HG02798 (cell line): ENCODE measurements around the gene SLC5A12.
A peak's percentile ranks its signal among the peaks of the same experiment; 100 is the strongest.

Experiments used
- ATAC-seq: cut with Tn5 transposase; IDR thresholded peaks from one replicate; pipeline ENCODE4 v1.9.1; 2021; ENCODE audit warnings: mild to moderate bottlenecking; ENCODE audit not compliant: unreplicated experiment, poor library complexity

The SLC5A12 gene

GRCh38 chr11:26719998-26720397, 1.9 kb downstream of the SLC5A12 start:
- ATAC-seq, result no peak

GRCh38 chr11:26719289-26719973, 2.4 kb downstream of the SLC5A12 start:
- no peak for ATAC-seq

DNA sequence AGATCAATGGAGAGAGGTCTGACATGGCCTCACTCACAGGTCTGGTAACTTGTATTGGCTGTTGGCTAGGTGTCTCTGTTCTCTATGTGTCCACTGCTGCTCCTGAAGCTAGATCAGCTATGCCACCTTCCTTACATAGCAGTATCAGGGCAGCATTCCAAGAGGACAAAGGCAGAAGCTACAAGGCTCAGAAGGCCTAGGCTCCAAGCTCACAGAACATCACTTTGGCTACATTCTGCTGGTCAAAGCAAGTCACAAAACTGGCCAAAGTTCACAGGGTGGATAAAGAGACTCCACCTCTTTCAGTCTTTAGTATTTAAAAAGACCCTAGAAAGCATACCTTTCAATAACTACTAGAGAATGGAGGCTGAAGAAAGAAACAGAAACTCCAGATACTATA, 4.1 kb downstream of the SLC5A12 start:
- no peak for ATAC-seq

GRCh38 chr11:26715133-26715532, 6.7 kb downstream of the SLC5A12 start:
- no peak for ATAC-seq

DNA sequence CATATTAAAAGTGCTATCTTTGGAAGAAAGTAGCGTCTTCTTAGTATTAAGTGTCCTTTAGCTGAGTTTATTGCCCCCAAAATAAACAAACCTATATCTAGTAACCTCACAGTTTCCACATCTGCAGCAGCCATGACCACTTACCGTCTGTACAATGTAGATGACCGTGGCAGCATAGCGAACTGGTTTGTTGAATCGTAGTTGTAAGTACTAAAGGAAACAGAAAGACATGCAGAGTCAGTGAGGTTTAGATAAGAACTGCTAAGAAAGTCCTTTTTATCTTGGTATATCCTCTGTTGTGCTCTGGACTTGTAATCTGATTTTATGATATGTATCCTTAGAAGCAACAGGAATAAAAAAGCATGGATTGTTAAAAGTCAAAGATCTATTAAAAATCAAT, 9.4 kb downstream of the SLC5A12 start:
- ATAC-seq, result no peak

DNA sequence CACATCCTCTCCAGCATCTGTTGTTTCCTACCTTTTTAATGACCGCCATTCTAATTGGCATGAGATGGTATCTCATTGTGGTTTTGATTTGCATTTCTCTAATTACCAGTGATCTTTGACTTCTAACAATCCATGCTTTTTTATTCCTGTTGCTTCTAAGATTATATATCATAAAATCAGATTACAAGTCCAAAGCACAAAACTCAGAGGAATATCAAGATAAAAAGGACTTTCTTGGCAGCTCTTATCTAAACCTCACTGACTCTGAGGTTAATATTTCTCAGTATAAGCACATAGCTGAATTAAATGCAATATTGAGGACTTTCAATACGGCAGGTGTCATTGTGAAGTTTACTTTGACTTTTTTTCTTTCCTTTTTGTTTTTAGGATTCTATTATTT, 11.4 kb downstream of the SLC5A12 start:
- no peak for ATAC-seq

DNA sequence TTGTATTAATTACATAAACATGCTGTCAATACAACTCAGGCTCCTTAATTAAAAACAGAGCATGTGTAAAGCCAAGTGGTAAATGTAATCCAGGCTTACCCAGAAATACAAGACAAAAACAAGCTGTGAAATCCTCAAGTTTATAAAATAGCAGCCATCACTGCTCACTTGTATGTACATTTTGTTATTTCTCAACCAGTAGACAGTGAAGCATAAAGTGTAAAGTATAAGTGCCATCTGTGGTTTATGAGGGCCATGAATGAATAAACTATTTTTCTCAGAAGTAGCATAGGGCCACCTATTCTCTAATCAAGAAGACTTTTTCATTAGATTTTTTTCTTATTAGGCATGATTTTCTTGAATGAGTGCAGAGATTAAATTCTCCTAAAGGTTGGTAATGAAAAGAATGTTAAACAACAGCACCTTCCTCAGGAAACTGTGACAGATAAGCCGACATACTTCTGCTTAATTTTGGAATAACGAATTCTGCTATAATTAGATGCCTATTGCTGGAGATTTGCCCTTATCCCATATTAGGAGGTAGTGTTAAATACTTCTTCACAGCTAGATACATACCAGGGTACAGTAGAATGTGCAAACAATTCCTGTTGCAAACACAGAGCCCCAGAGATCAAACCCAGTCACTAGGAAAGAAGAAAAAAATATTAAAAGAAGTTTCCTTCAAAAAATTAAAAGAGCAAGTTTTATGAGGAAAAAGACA, 13.0 kb downstream of the SLC5A12 start:
- no peak for ATAC-seq

DNA sequence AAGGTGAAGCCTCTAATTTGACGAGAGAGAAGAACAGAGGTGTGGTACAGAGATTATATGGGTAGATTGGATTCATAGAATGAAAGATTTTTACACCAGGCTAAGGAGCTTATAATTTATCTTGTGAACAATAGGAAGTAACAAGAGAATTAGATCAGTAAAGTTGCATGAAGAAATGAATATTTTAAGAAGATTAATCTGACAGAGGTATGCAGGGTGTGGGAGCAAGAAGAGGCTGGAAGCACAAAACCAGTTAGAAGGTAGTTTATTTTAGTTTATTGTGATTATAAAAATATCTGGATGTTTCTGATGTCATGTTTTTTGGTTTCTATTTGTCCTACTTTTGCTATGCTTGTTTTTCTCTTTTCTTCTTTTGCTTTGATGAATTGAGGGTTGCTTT, 15.7 kb downstream of the SLC5A12 start:
- ATAC-seq, result no peak

- ATAC-seq, result no peak
Measured at GRCh38 chr11:26704249-26704648, 17.6 kb downstream of the SLC5A12 start.

DNA sequence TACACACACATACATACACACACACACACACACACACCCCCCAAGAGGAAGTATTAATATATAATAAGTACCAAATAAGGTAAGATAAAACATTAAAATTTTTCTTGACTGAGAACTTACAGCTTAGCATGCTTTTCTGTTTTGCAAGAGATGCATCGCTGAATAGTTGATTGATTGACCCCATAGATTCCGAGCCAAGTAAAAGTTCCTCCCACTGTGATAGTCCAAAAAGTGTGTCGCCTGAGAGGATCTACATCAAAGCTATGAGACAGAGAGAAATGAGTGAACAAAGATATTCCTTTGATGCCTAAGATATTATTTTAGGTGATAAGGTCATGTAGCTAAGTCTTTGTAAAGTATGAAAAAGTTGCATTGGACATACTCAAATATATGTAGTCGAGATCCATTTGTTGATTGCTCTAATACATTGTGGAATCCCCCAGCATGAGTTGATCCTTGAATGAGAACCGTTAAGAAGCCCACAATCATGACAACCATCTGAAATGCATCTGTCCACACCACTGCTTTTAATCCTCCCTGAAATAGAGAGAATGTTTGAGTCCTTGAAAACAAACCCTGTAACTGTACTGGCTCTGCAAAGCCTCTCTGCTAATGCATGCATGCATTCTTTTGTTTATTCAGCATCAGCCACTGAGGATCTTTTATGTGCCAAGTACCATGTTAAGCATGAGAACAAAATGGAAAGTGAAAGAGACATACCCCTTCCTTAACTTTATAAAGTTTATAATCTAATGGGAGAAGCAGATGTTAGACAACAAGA, 18.3 kb downstream of the SLC5A12 start:
- ATAC-seq, result no peak

- ATAC-seq, result no peak
Measured at GRCh38 chr11:26702406-26702805, 19.5 kb downstream of the SLC5A12 start.

DNA sequence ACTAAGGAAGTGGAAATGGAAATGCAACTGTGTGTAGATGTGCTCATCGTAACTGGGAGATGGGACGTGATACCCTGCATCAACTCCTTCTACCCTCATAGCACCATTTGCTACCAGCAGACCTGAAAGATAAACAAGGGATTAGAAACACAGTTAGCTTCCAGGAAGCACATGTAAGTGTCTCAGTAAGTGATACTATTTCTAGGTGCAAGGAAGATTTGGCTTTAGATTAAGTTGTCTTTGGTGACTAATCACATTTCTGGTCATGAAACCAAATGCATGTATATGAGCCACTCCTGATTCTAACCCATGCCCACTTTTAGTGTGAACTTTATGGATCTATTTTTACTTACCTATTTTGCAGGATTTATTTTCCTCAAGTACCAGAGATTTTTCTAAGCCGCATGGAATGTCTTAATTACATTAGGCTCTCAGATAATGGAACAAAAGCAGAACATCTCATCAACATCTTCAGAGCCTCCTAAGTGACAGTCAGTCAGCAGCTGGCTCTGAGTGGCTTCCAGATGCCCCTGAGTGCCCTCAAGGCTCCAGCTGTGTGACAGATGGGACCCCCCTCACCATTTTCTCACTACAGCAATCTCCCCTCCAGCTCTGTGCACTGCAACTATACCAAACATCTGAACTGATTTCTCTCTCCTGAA, 21.2 kb downstream of the SLC5A12 start:
- ATAC-seq, result no peak

- ATAC-seq, result no peak
Measured at GRCh38 chr11:26698224-26698623, 23.6 kb downstream of the SLC5A12 start.

DNA sequence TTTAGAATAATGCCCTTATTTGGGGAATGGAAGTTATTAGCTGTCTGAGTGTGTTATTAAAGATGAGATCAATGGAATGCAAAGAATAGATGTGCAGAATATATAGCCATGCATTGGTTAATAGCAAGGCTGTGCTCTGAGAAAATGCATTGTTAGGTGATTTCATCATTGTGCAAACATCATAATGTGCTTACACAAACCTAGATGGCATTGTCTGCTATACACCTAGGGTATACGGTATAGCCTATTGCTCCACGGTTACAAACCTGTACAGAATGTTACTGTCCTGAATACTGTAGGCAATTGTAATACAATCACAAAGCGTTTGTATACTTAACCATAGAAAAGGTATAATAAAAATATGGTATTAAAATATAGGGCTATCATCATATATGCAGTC, 25.5 kb downstream of the SLC5A12 start:
- ATAC-seq, result no peak

DNA sequence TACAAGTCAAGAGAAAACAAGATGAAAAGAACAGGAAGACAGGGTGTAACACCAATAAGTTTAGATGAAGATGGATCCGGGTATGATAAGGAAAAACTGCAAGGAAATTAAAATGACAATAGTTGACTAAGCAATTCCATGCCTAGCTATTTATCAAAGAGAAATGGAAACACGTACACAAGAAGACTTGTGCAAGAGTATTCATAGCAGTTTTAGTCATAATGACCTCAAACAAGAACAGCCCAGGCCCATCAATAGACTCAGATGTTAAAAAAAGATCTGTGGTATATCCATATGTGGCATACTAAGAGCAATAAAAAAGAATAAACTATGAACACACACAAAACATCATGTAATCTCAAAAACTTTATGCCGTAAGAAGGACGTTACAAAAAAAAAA, 33.2 kb downstream of the SLC5A12 start:
- no peak for ATAC-seq

DNA sequence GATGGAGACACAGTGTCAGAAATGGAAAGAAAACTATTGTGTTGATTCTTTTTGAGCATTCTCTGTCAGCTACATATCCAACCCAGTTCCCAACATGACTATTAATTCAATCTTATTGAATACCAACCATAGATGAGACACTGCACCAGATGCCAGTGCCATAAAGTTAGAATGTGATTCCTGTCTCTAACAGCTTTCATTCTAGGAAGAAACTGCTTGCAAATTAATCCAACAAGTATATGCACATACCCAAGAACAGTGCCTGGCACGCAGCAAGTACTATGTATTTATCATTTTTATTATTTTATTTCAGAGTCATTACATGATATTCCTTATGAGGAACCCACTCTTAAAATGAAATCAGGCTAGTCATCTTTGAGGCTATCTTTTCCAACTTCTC, 34.5 kb downstream of the SLC5A12 start:
- ATAC-seq, result no peak

DNA sequence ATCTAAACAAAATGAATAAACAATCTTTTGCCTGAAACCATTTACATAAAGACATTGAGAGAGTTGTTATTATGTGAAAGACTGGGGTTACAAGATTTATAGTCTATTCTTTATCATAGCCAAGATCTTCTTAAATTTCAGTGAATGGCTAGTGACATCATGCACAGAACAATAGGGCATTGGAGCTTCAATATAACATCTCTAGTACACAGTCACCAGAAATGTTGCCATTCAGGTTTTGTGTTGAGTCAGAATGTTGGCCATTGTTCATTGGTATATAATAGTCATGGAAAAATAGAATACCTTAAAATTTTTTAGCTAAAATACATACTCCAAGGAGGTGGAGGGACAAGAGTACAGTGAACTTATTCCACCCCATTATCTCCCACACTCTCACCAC, 44.3 kb downstream of the SLC5A12 start:
- no peak for ATAC-seq

DNA sequence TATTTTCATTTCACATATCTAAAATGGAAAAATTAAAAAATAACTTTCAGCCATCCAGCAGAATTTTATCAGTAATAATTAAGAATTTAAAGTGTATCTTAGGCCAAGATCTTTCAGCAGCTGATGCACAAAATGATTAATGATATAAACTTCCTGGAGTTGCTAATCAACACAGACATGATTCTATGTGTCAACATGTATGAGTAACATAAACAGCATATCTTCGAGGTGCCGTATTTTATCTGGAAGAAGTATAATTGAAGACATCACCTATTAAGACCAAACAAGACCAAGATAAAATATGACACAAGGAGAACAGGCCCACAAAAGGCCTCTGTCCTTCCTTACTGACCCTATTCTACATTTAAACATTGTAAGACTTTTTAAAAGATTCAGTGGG, 45.2 kb downstream of the SLC5A12 start:
- no peak for ATAC-seq

DNA sequence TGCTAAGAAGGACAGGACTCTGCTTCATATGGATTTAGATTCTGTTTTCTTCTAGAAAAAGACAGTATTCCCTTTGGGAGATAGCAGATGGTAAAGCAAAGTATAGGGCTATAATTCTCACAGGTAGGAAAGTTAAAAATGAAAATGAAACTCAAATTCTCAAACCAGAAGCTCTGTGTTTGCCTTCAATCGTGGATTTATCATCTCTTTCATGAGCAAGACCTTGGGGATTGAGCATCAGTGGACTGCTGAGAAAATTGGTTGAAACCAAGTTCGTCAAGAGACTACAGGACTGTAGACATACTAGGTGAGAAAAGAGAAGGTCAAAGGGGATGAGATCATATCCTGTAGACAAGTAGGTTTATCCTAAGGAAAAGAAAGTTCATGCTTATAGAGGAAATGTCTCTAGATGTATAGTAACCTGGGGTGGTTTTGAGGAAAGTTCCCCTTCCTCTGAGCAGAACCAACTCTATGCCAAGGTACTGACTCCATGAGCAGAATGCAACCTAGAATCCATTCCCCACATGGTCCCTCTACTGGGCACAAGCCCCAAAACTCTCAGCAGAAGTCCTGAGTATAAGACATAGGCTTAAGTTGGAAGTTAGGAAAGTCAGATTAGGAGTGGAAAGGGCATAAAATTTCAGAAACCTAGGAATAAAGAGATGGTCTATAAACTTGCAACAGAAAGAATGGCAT, 46.5 kb downstream of the SLC5A12 start:
- ATAC-seq, result peak; percentile 57

- no peak for ATAC-seq
Measured at GRCh38 chr11:26665946-26666345, 55.9 kb downstream of the SLC5A12 start.
